ENCODE measurements around the gene UBAP1L.

UBAP1L gene

DNA sequence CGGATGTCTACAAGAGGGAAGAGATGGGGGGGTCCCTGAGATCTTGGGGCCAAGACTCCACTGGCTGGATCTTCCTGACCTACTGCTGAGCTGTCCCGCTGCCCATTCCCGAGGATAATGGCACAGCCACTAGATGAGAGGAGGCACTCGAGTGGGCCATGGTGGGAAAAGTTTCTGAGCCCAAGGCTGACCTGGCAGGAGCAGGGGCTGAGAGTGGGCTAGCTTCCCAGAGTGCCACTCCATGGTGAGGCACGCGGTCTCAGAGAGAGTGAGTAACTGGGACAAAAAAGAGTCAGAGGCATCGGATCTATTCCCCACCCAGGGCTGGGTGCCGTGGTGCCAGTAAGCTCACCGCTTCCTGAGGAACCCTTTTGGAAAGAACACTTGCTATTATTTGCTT lies 58.9 kb downstream of the UBAP1L start:
- TF ChIP-seq CTCF (conservative IDR thresholded peaks at IDR 0.05; ENCODE audit: low read depth, low read length) = no peak
- Histone ChIP-seq H2AFZ (ENCODE audit: low read depth) (no peak overlapping the region), H4K20me1 (ENCODE audit: insufficient read depth) (no peaks in the 10 kb centered on the region), H3K4me3 (IDR thresholded peaks at IDR 0.05; ENCODE audit: insufficient read depth, low read depth, low read length) (no peak overlapping the region), H3K27me3 (ENCODE audit: insufficient read depth, low read depth) (no peaks in the 10 kb centered on the region), H3K36me3 (ENCODE audit: insufficient read depth) (no peaks in the 10 kb centered on the region), H3K79me2 (ENCODE audit: insufficient read depth, low read depth) (no peaks in the 10 kb centered on the region), H3K4me1 (ENCODE audit: low read depth, poor library complexity, severe bottlenecking) (peaks cover 22% of the 10 kb centered on the region), H3K27ac (no peak overlapping the region), H3K4me2 (no peak overlapping the region), H3K9ac (no peak overlapping the region)

GRCh38 chr15:65055201-65055870 lies 59.7 kb downstream of the UBAP1L start:
- Histone ChIP-seq H3K9ac (no peak overlapping the region), H3K4me2 (no peak overlapping the region), H3K27ac (no peak overlapping the region), H3K79me2 (ENCODE audit: insufficient read depth, low read depth) (no peaks in the 10 kb centered on the region), H3K36me3 (ENCODE audit: insufficient read depth) (no peaks in the 10 kb centered on the region), H4K20me1 (ENCODE audit: insufficient read depth) (no peaks in the 10 kb centered on the region), H3K4me3 (IDR thresholded peaks at IDR 0.05; ENCODE audit: insufficient read depth, low read depth, low read length) (no peak overlapping the region), H2AFZ (ENCODE audit: low read depth) (no peak overlapping the region), H3K27me3 (ENCODE audit: insufficient read depth, low read depth) (no peaks in the 10 kb centered on the region), H3K4me1 (ENCODE audit: low read depth, poor library complexity, severe bottlenecking) (peaks cover 22% of the 10 kb centered on the region)
- TF ChIP-seq CTCF (conservative IDR thresholded peaks at IDR 0.05; ENCODE audit: low read depth, low read length) = no peak

GRCh38 chr15:65054333-65055200 lies 60.4 kb downstream of the UBAP1L start:
- no peak overlapping the region for H3K27ac ChIP-seq
- H3K27me3 ChIP-seq (ENCODE audit: insufficient read depth, low read depth) = no peaks in the 10 kb centered on the region
- H3K9ac ChIP-seq = no peak overlapping the region
- H3K4me3 ChIP-seq (IDR thresholded peaks at IDR 0.05; ENCODE audit: insufficient read depth, low read depth, low read length) = no peak overlapping the region
- no peak overlapping the region for H3K4me2 ChIP-seq
- H3K79me2 ChIP-seq (ENCODE audit: insufficient read depth, low read depth) = no peaks in the 10 kb centered on the region
- peak; percentile 86 for TF ChIP-seq CTCF (conservative IDR thresholded peaks at IDR 0.05; ENCODE audit: low read depth, low read length)
- H2AFZ ChIP-seq (ENCODE audit: low read depth) = no peak overlapping the region
- no peaks in the 10 kb centered on the region for H3K36me3 ChIP-seq (ENCODE audit: insufficient read depth)
- H3K4me1 ChIP-seq (ENCODE audit: low read depth, poor library complexity, severe bottlenecking) = peaks cover 25% of the 10 kb centered on the region
- no peaks in the 10 kb centered on the region for H4K20me1 ChIP-seq (ENCODE audit: insufficient read depth)

- H3K27ac ChIP-seq = no peak overlapping the region
- peaks cover 28% of the 10 kb centered on the region for H3K4me1 ChIP-seq (ENCODE audit: low read depth, poor library complexity, severe bottlenecking)
- no peak overlapping the region for H3K9ac ChIP-seq
- no peaks in the 10 kb centered on the region for H4K20me1 ChIP-seq (ENCODE audit: insufficient read depth)
- no peaks in the 10 kb centered on the region for H3K79me2 ChIP-seq (ENCODE audit: insufficient read depth, low read depth)
- peak overlapping the region; percentile 6; the same call in 1 of the 2 replicates for H3K4me2 ChIP-seq
- no peak overlapping the region for H3K4me3 ChIP-seq (IDR thresholded peaks at IDR 0.05; ENCODE audit: insufficient read depth, low read depth, low read length)
- no peaks in the 10 kb centered on the region for H3K36me3 ChIP-seq (ENCODE audit: insufficient read depth)
- no peak for TF ChIP-seq CTCF (conservative IDR thresholded peaks at IDR 0.05; ENCODE audit: low read depth, low read length)
- H3K27me3 ChIP-seq (ENCODE audit: insufficient read depth, low read depth) = no peaks in the 10 kb centered on the region
- H2AFZ ChIP-seq (ENCODE audit: low read depth) = peak overlapping the region; percentile 25; the same call in 1 of the 2 replicates
These were observed 62.0 kb downstream of the UBAP1L start for GRCh38 chr15:65052956-65053355.

Data from KMS-11 (cell line).